Muscle layer of duodenum (tissue), 2 donors: Measurements from ENCODE around the gene OTUD3.
A peak's percentile ranks its signal among the peaks of the same experiment; 100 is the strongest.
"Not testable (repeated sequence)": the region's sequence is repeated elsewhere in the genome, so short reads cannot be mapped to it uniquely, and the experiment has no call there.

ENCODE experiments used
- H3K27ac ChIP-seq: one replicate; pipeline ENCODE4 v1.7.0; 2013; ENCODE audit warnings: mild to moderate bottlenecking, low read length
- H3K27me3 ChIP-seq: one replicate; pipeline ENCODE4 v1.7.0; 2013; ENCODE audit warnings: low read depth, mild to moderate bottlenecking, control low read depth, low read length
- H3K36me3 ChIP-seq, 2 donors: one replicate each; pipeline ENCODE4 v1.7.0; 2013; ENCODE audit warnings: low read length in 2 of 2, control low read depth in 1 of 2, mild to moderate bottlenecking in 1 of 2; ENCODE audit not compliant: insufficient read depth in 2 of 2, control insufficient read depth in 1 of 2
- H3K4me1 ChIP-seq, 2 donors: one replicate each; pipeline ENCODE4 v1.7.0; 2013; ENCODE audit warnings: low read length in 2 of 2, mild to moderate bottlenecking in 2 of 2, control low read depth in 1 of 2, moderate library complexity in 1 of 2; ENCODE audit not compliant: insufficient read depth in 2 of 2, control insufficient read depth in 1 of 2
- H3K4me3 ChIP-seq, 2 donors: one replicate each; pipeline ENCODE4 v1.7.0; 2013; ENCODE audit warnings: low read length in 2 of 2, low read depth in 1 of 2, mild to moderate bottlenecking in 1 of 2
- H3K9me3 ChIP-seq, 2 donors: one replicate each; pipeline ENCODE4 v1.7.0; 2013; ENCODE audit warnings: low read length in 2 of 2, control low read depth in 1 of 2, mild to moderate bottlenecking in 1 of 2; ENCODE audit not compliant: control insufficient read depth in 1 of 2
- donor health status: healthy.

The OTUD3 gene

GRCh38 chr1:19882111-19883071, at the start of gene OTUD3:
TSS of gene OTUD3 (plus strand) at chr1:19882395. CDS start at chr1:19882514, 119 bp downstream.
- Histone ChIP-seq H3K4me3 (peak within 1 kb of the TSS; percentile 92), H3K4me1 (peaks cover 0 to 14% of the 10 kb centered on the region in 2 donors), H3K27ac (peak within 1 kb of the TSS; percentile 82), H3K27me3 (no peaks in the 10 kb centered on the region), H3K36me3 (no peaks in the 10 kb centered on the region), H3K9me3 (no peaks in the 10 kb centered on the region)

GRCh38 chr1:19835578-19835977, 46.6 kb upstream of the OTUD3 start:
- no peak overlapping the region for H3K27ac ChIP-seq
- H3K27me3 ChIP-seq = no peaks in the 10 kb centered on the region
- H3K9me3 ChIP-seq = peaks cover 0 to 5% of the 10 kb centered on the region in 2 donors
- H3K4me1 ChIP-seq = no peaks in the 10 kb centered on the region
- no peak overlapping the region for H3K4me3 ChIP-seq
- H3K36me3 ChIP-seq = no peaks in the 10 kb centered on the region

- Histone ChIP-seq H3K4me3 (no peak overlapping the region), H3K27me3 (no peaks in the 10 kb centered on the region), H3K4me1 (no peaks in the 10 kb centered on the region), H3K9me3 (no peaks in the 10 kb centered on the region), H3K36me3 (no peaks in the 10 kb centered on the region), H3K27ac (no peak overlapping the region)
These were observed 44.3 kb upstream of the OTUD3 start for GRCh38 chr1:19837866-19838265.

GRCh38 chr1:19840228-19840627, 42.0 kb upstream of the OTUD3 start:
- no peak overlapping the region for H3K27ac ChIP-seq
- H3K4me3 ChIP-seq = no peak overlapping the region
- H3K36me3 ChIP-seq = no peaks in the 10 kb centered on the region
- no peaks in the 10 kb centered on the region for H3K4me1 ChIP-seq
- H3K27me3 ChIP-seq = no peaks in the 10 kb centered on the region
- H3K9me3 ChIP-seq = no peaks in the 10 kb centered on the region

- no peaks in the 10 kb centered on the region for H3K27me3 ChIP-seq
- no peaks in the 10 kb centered on the region for H3K4me1 ChIP-seq
- no peaks in the 10 kb centered on the region for H3K9me3 ChIP-seq
- no peak overlapping the region for H3K27ac ChIP-seq
- no peak overlapping the region for H3K4me3 ChIP-seq
- H3K36me3 ChIP-seq = no peaks in the 10 kb centered on the region
These were observed 37.3 kb upstream of the OTUD3 start for GRCh38 chr1:19844731-19845495.

- H3K9me3 ChIP-seq = no peaks in the 10 kb centered on the region
- no peaks in the 10 kb centered on the region for H3K4me1 ChIP-seq
- H3K36me3 ChIP-seq = no peaks in the 10 kb centered on the region
- H3K4me3 ChIP-seq = no peak overlapping the region
- no peaks in the 10 kb centered on the region for H3K27me3 ChIP-seq
- H3K27ac ChIP-seq = no peak overlapping the region
These were observed 36.6 kb upstream of the OTUD3 start for GRCh38 chr1:19845555-19845954.

- H3K27ac ChIP-seq = no peak overlapping the region
- no peaks in the 10 kb centered on the region for H3K27me3 ChIP-seq
- no peaks in the 10 kb centered on the region for H3K36me3 ChIP-seq
- H3K4me1 ChIP-seq = no peaks in the 10 kb centered on the region
- H3K9me3 ChIP-seq = no peaks in the 10 kb centered on the region
- no peak overlapping the region for H3K4me3 ChIP-seq
These were observed 35.9 kb upstream of the OTUD3 start for GRCh38 chr1:19846338-19846737.

GRCh38 chr1:19847334-19847733, 34.9 kb upstream of the OTUD3 start:
- not testable (repeated sequence) for H3K4me3 ChIP-seq, H3K27ac ChIP-seq, H3K9me3 ChIP-seq, H3K4me1 ChIP-seq, H3K36me3 ChIP-seq, H3K27me3 ChIP-seq

- not testable (repeated sequence) for H3K9me3 ChIP-seq, H3K4me1 ChIP-seq, H3K27ac ChIP-seq, H3K27me3 ChIP-seq, H3K36me3 ChIP-seq, H3K4me3 ChIP-seq
These were observed 32.9 kb upstream of the OTUD3 start for GRCh38 chr1:19849307-19849706.

GRCh38 chr1:19850214-19850613, 32.0 kb upstream of the OTUD3 start:
- no peak overlapping the region for H3K27ac ChIP-seq
- no peaks in the 10 kb centered on the region for H3K4me1 ChIP-seq
- no peak overlapping the region for H3K4me3 ChIP-seq
- no peaks in the 10 kb centered on the region for H3K9me3 ChIP-seq
- H3K27me3 ChIP-seq = no peaks in the 10 kb centered on the region
- no peaks in the 10 kb centered on the region for H3K36me3 ChIP-seq

GRCh38 chr1:19852036-19852435, 30.2 kb upstream of the OTUD3 start:
- no peak overlapping the region for H3K27ac ChIP-seq
- H3K27me3 ChIP-seq = no peaks in the 10 kb centered on the region
- H3K4me3 ChIP-seq = no peak overlapping the region
- no peaks in the 10 kb centered on the region for H3K36me3 ChIP-seq
- no peaks in the 10 kb centered on the region for H3K4me1 ChIP-seq
- H3K9me3 ChIP-seq = no peaks in the 10 kb centered on the region
